Measurements from ENCODE around the gene ARMC8.

The ARMC8 gene

GRCh38 chr3:138219255-138219654, 32.2 kb downstream of the ARMC8 start:
- no peak for DNase-seq
- H3K36me3 ChIP-seq (ENCODE audit: control insufficient read depth, insufficient read depth, low read length): peaks cover 11% of the 10 kb centered on the region
- H3K27me3 ChIP-seq (replicated peaks; ENCODE audit: control insufficient read depth, insufficient read depth, low read length, poor library complexity, severe bottlenecking): no peaks in the 10 kb centered on the region
- H3K4me1 ChIP-seq (ENCODE audit: control insufficient read depth, insufficient read depth, low read length, poor library complexity, severe bottlenecking): peaks cover 3% of the 10 kb centered on the region
- H3K27ac ChIP-seq (ENCODE audit: insufficient read depth, low read length, poor library complexity, severe bottlenecking): no peak overlapping the region
- no peak overlapping the region for H3K4me3 ChIP-seq (ENCODE audit: insufficient read depth, low read depth, low read length, poor library complexity, severe bottlenecking)
- H3K9me3 ChIP-seq (ENCODE audit: control insufficient read depth, low read length): no peaks in the 10 kb centered on the region

- Histone ChIP-seq H3K36me3 (ENCODE audit: control insufficient read depth, insufficient read depth, low read length) (peaks cover 20% of the 10 kb centered on the region), H3K9me3 (ENCODE audit: control insufficient read depth, low read length) (no peaks in the 10 kb centered on the region), H3K4me1 (ENCODE audit: control insufficient read depth, insufficient read depth, low read length, poor library complexity, severe bottlenecking) (peaks cover 3% of the 10 kb centered on the region), H3K27ac (ENCODE audit: insufficient read depth, low read length, poor library complexity, severe bottlenecking) (no peak overlapping the region), H3K4me3 (ENCODE audit: insufficient read depth, low read depth, low read length, poor library complexity, severe bottlenecking) (no peak overlapping the region), H3K27me3 (replicated peaks; ENCODE audit: control insufficient read depth, insufficient read depth, low read length, poor library complexity, severe bottlenecking) (no peaks in the 10 kb centered on the region)
- DNase-seq: no peak
Observed at GRCh38 chr3:138220242-138220641, 33.1 kb downstream of the ARMC8 start.

GRCh38 chr3:138220788-138221187, 33.7 kb downstream of the ARMC8 start:
- no peaks in the 10 kb centered on the region for H3K9me3 ChIP-seq (ENCODE audit: control insufficient read depth, low read length)
- DNase-seq: no peak
- H3K4me1 ChIP-seq (ENCODE audit: control insufficient read depth, insufficient read depth, low read length, poor library complexity, severe bottlenecking): peaks cover 3% of the 10 kb centered on the region
- no peak overlapping the region for H3K4me3 ChIP-seq (ENCODE audit: insufficient read depth, low read depth, low read length, poor library complexity, severe bottlenecking)
- H3K27me3 ChIP-seq (replicated peaks; ENCODE audit: control insufficient read depth, insufficient read depth, low read length, poor library complexity, severe bottlenecking): no peaks in the 10 kb centered on the region
- peaks cover 25% of the 10 kb centered on the region for H3K36me3 ChIP-seq (ENCODE audit: control insufficient read depth, insufficient read depth, low read length)
- H3K27ac ChIP-seq (ENCODE audit: insufficient read depth, low read length, poor library complexity, severe bottlenecking): no peak overlapping the region

GRCh38 chr3:138222131-138222941, 35.2 kb downstream of the ARMC8 start:
- H3K27me3 ChIP-seq (replicated peaks; ENCODE audit: control insufficient read depth, insufficient read depth, low read length, poor library complexity, severe bottlenecking): no peaks in the 10 kb centered on the region
- H3K9me3 ChIP-seq (ENCODE audit: control insufficient read depth, low read length): no peaks in the 10 kb centered on the region
- H3K27ac ChIP-seq (ENCODE audit: insufficient read depth, low read length, poor library complexity, severe bottlenecking): no peak overlapping the region
- peaks cover 3% of the 10 kb centered on the region for H3K4me1 ChIP-seq (ENCODE audit: control insufficient read depth, insufficient read depth, low read length, poor library complexity, severe bottlenecking)
- DNase-seq: no peak
- H3K4me3 ChIP-seq (ENCODE audit: insufficient read depth, low read depth, low read length, poor library complexity, severe bottlenecking): no peak overlapping the region
- H3K36me3 ChIP-seq (ENCODE audit: control insufficient read depth, insufficient read depth, low read length): peaks cover 31% of the 10 kb centered on the region

- Histone ChIP-seq H3K27ac (ENCODE audit: insufficient read depth, low read length, poor library complexity, severe bottlenecking) (no peak overlapping the region), H3K36me3 (ENCODE audit: control insufficient read depth, insufficient read depth, low read length) (peaks cover 31% of the 10 kb centered on the region), H3K9me3 (ENCODE audit: control insufficient read depth, low read length) (no peaks in the 10 kb centered on the region), H3K4me3 (ENCODE audit: insufficient read depth, low read depth, low read length, poor library complexity, severe bottlenecking) (no peak overlapping the region), H3K4me1 (ENCODE audit: control insufficient read depth, insufficient read depth, low read length, poor library complexity, severe bottlenecking) (peaks cover 3% of the 10 kb centered on the region), H3K27me3 (replicated peaks; ENCODE audit: control insufficient read depth, insufficient read depth, low read length, poor library complexity, severe bottlenecking) (no peaks in the 10 kb centered on the region)
- DNase-seq: no peak
Observed at GRCh38 chr3:138222942-138223287, 35.8 kb downstream of the ARMC8 start.

- Histone ChIP-seq H3K4me1 (ENCODE audit: control insufficient read depth, insufficient read depth, low read length, poor library complexity, severe bottlenecking) (no peaks in the 10 kb centered on the region), H3K27ac (ENCODE audit: insufficient read depth, low read length, poor library complexity, severe bottlenecking) (no peak overlapping the region), H3K36me3 (ENCODE audit: control insufficient read depth, insufficient read depth, low read length) (peaks cover 54% of the 10 kb centered on the region), H3K4me3 (ENCODE audit: insufficient read depth, low read depth, low read length, poor library complexity, severe bottlenecking) (no peak overlapping the region), H3K9me3 (ENCODE audit: control insufficient read depth, low read length) (no peaks in the 10 kb centered on the region), H3K27me3 (replicated peaks; ENCODE audit: control insufficient read depth, insufficient read depth, low read length, poor library complexity, severe bottlenecking) (no peaks in the 10 kb centered on the region)
- no peak for DNase-seq
Observed at GRCh38 chr3:138227650-138228049, 40.5 kb downstream of the ARMC8 start.

- Histone ChIP-seq H3K36me3 (ENCODE audit: control insufficient read depth, insufficient read depth, low read length) (peaks cover 39% of the 10 kb centered on the region), H3K27ac (ENCODE audit: insufficient read depth, low read length, poor library complexity, severe bottlenecking) (no peak overlapping the region), H3K27me3 (replicated peaks; ENCODE audit: control insufficient read depth, insufficient read depth, low read length, poor library complexity, severe bottlenecking) (no peaks in the 10 kb centered on the region), H3K4me3 (ENCODE audit: insufficient read depth, low read depth, low read length, poor library complexity, severe bottlenecking) (no peak overlapping the region), H3K9me3 (ENCODE audit: control insufficient read depth, low read length) (no peaks in the 10 kb centered on the region), H3K4me1 (ENCODE audit: control insufficient read depth, insufficient read depth, low read length, poor library complexity, severe bottlenecking) (no peaks in the 10 kb centered on the region)
- no peak for DNase-seq
Observed at GRCh38 chr3:138230525-138230924, 43.4 kb downstream of the ARMC8 start.

- Histone ChIP-seq H3K27ac (ENCODE audit: insufficient read depth, low read length, poor library complexity, severe bottlenecking) (no peak overlapping the region), H3K9me3 (ENCODE audit: control insufficient read depth, low read length) (no peaks in the 10 kb centered on the region), H3K27me3 (replicated peaks; ENCODE audit: control insufficient read depth, insufficient read depth, low read length, poor library complexity, severe bottlenecking) (no peaks in the 10 kb centered on the region), H3K4me1 (ENCODE audit: control insufficient read depth, insufficient read depth, low read length, poor library complexity, severe bottlenecking) (no peaks in the 10 kb centered on the region), H3K36me3 (ENCODE audit: control insufficient read depth, insufficient read depth, low read length) (peaks cover 45% of the 10 kb centered on the region), H3K4me3 (ENCODE audit: insufficient read depth, low read depth, low read length, poor library complexity, severe bottlenecking) (no peak overlapping the region)
- no peak for DNase-seq
Observed at GRCh38 chr3:138232705-138233364, 45.7 kb downstream of the ARMC8 start.

- Histone ChIP-seq H3K4me1 (ENCODE audit: control insufficient read depth, insufficient read depth, low read length, poor library complexity, severe bottlenecking) (no peaks in the 10 kb centered on the region), H3K4me3 (ENCODE audit: insufficient read depth, low read depth, low read length, poor library complexity, severe bottlenecking) (no peak overlapping the region), H3K9me3 (ENCODE audit: control insufficient read depth, low read length) (no peaks in the 10 kb centered on the region), H3K36me3 (ENCODE audit: control insufficient read depth, insufficient read depth, low read length) (peaks cover 42% of the 10 kb centered on the region), H3K27ac (ENCODE audit: insufficient read depth, low read length, poor library complexity, severe bottlenecking) (no peak overlapping the region), H3K27me3 (replicated peaks; ENCODE audit: control insufficient read depth, insufficient read depth, low read length, poor library complexity, severe bottlenecking) (no peaks in the 10 kb centered on the region)
- DNase-seq: no peak
Observed at GRCh38 chr3:138234401-138235179, 47.5 kb downstream of the ARMC8 start.

- H3K4me1 ChIP-seq (ENCODE audit: control insufficient read depth, insufficient read depth, low read length, poor library complexity, severe bottlenecking): no peaks in the 10 kb centered on the region
- H3K9me3 ChIP-seq (ENCODE audit: control insufficient read depth, low read length): no peaks in the 10 kb centered on the region
- no peak overlapping the region for H3K27ac ChIP-seq (ENCODE audit: insufficient read depth, low read length, poor library complexity, severe bottlenecking)
- no peak overlapping the region for H3K4me3 ChIP-seq (ENCODE audit: insufficient read depth, low read depth, low read length, poor library complexity, severe bottlenecking)
- no peak for DNase-seq
- H3K36me3 ChIP-seq (ENCODE audit: control insufficient read depth, insufficient read depth, low read length): peaks cover 22% of the 10 kb centered on the region
- no peaks in the 10 kb centered on the region for H3K27me3 ChIP-seq (replicated peaks; ENCODE audit: control insufficient read depth, insufficient read depth, low read length, poor library complexity, severe bottlenecking)
Observed at GRCh38 chr3:138238711-138239110, 51.6 kb downstream of the ARMC8 start.

Measured in effector memory CD4-positive, alpha-beta T cell (primary cell).